Measurements from ENCODE around the gene SLC44A1. TPM values are rescaled to one million over a fixed set of nuclear protein-coding genes. Genes with fewer than 3 reads are reported as not detected.

SLC44A1 gene
- total RNA-seq, 1 experiment from 2014 or later, result 3.7 TPM

DNA sequence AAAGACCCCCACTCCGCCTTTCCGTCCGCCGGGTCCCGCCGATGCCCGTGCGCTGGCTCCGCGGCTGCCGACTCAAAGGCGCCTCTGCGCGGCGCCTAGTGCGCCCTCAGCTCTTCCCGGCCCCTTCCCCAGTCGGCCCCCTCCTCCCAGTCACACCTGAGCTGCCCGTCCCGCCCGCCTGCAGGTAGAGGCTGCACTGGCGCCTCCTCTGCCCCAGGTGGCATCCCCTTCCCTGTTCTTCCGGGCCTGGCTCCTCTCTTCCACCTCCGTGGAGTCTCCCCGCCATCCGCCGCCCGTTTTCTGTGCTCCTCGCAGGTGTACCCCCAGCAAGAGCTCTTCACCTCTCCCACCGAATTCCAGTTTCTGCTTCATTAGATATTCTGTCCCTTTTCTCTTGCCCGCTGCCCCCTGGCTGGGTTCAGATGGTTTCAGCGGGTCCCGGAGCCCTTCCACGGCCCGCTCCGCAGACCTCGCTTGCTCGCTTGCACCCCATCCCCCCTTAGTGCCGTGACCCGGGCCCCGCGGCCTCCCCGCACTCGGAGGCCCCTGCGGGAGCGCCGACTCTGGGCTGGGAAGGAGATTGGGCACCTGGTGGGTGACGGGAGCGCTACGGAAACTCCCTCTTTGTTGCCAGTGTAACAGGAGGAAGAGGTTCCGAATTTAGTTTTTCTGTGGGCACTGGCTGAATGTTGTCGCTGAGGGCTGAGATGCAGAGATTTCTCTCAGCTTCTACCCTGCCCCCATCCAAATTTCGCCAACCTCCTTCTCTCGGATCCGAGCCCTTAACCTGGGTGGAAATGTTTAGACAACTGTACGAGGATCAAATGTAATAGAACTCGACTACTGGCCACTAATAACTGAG lies 809 bp downstream of the SLC44A1 start:
- H3K4me1 ChIP-seq (ENCODE audit: low read length), result peaks cover 18% of the 10 kb centered on the region
- no peaks in the 10 kb centered on the region for H3K79me2 ChIP-seq (ENCODE audit: low read length)
- no peaks in the 10 kb centered on the region for H3K9me3 ChIP-seq (ENCODE audit: low read length)
- H2AFZ ChIP-seq (ENCODE audit: low read length), result peak overlapping the region; percentile 52; the same call in 1 of the 2 replicates
- H3K4me3 ChIP-seq (ENCODE audit: low read length), result peak overlapping the region; percentile 79
- 0 out of 2 replicates have a peak, but pooled peaks cover 5% of the 10 kb centered on the region for H4K20me1 ChIP-seq (ENCODE audit: insufficient read depth, low read depth, low read length)
- H3K36me3 ChIP-seq (ENCODE audit: insufficient read depth, low read length), result no peaks in the 10 kb centered on the region
- H3K4me2 ChIP-seq (ENCODE audit: low read depth, low read length, poor library complexity, severe bottlenecking), result peak overlapping the region; percentile 78
- H3K27ac ChIP-seq (ENCODE audit: low read length), result no peak overlapping the region
- H3K9ac ChIP-seq (ENCODE audit: low read length), result peak overlapping the region; percentile 65
- no peaks in the 10 kb centered on the region; the same call in 1 of the 2 replicates for H3K27me3 ChIP-seq (ENCODE audit: low read length)
- H3K9me2 ChIP-seq (replicated peaks; ENCODE audit: insufficient read depth, low read length), result no peaks in the 10 kb centered on the region
- no peak for DNase-seq

DNA sequence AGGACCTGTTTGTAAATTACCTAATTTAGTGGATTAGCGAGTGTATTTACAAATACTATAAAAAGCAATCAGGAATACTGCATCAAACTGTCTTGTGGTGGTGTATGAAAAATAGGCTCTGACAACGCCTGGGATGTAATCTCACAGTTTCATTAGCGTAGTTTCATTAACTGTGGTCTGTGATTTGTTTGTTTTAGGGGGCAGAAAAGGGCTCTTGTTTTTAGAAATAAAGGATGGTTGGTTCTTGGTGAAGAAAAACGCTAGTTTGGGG lies 1.4 kb downstream of the SLC44A1 start:
- H3K4me2 ChIP-seq (ENCODE audit: low read depth, low read length, poor library complexity, severe bottlenecking), result peak overlapping the region; percentile 78
- no peaks in the 10 kb centered on the region for H3K9me2 ChIP-seq (replicated peaks; ENCODE audit: insufficient read depth, low read length)
- 0 out of 2 replicates have a peak, but pooled peaks cover 5% of the 10 kb centered on the region for H4K20me1 ChIP-seq (ENCODE audit: insufficient read depth, low read depth, low read length)
- no peak for DNase-seq
- no peaks in the 10 kb centered on the region for H3K36me3 ChIP-seq (ENCODE audit: insufficient read depth, low read length)
- H3K27ac ChIP-seq (ENCODE audit: low read length), result no peak overlapping the region
- H3K4me3 ChIP-seq (ENCODE audit: low read length), result peak overlapping the region; percentile 79; the same call in 1 of the 2 replicates
- H3K79me2 ChIP-seq (ENCODE audit: low read length), result no peaks in the 10 kb centered on the region
- H3K9ac ChIP-seq (ENCODE audit: low read length), result peak overlapping the region; percentile 65; the same call in 1 of the 2 replicates
- no peaks in the 10 kb centered on the region for H3K9me3 ChIP-seq (ENCODE audit: low read length)
- H3K27me3 ChIP-seq (ENCODE audit: low read length), result no peaks in the 10 kb centered on the region; the same call in 1 of the 2 replicates
- no peak overlapping the region for H2AFZ ChIP-seq (ENCODE audit: low read length)
- H3K4me1 ChIP-seq (ENCODE audit: low read length), result peaks cover 18% of the 10 kb centered on the region

DNA sequence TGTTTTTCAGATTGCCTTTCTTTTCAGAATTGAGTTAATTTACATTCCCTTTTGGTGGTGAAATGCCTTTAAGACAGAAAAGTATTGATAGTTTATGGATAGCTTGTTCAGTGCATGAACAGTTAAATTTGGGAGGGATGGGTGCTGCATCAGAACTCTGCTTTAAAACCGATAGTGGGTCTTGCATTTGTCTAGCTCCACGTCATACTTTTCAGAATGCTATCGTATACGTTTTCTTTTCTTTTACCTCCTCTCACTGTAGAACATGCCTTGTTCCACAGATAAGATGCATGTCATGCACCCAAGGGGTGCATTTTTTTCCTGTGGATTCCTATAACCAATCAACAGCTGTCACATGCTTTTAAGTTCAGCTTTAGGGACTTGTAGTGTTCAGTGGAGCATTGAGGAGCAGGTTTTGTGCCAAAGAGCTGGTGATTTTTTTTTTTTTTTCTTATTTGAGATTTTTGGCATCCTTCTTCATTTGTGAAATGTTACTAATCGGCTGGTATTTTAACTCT lies 2.3 kb downstream of the SLC44A1 start:
- H3K79me2 ChIP-seq (ENCODE audit: low read length), result no peaks in the 10 kb centered on the region
- no peak overlapping the region for H3K4me2 ChIP-seq (ENCODE audit: low read depth, low read length, poor library complexity, severe bottlenecking)
- H3K4me3 ChIP-seq (ENCODE audit: low read length), result no peak overlapping the region

DNA sequence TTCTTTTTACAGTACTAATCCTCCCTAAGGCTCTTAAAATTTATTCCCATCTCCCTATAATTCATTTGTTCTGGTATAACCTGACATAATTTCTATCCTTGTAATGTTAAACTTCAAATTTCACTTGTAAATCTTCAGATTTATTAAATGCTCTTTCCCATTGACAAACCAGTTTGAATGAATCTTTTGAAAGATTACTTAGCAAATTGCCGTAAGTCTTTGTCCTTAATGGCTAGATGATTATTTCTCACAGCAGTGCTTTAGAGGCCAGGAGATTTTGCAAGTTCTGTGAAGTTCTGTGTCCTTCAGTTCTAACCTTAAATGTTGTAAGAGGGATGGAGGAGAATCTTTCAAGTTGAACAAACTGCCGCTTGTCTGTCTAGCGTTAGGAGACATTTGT lies 4.2 kb downstream of the SLC44A1 start:
- H3K9me3 ChIP-seq (ENCODE audit: low read length), result no peaks in the 10 kb centered on the region
- no peaks in the 10 kb centered on the region; the same call in 1 of the 2 replicates for H3K27me3 ChIP-seq (ENCODE audit: low read length)
- no peaks in the 10 kb centered on the region for H3K79me2 ChIP-seq (ENCODE audit: low read length)
- no peak overlapping the region for H3K27ac ChIP-seq (ENCODE audit: low read length)
- H3K4me3 ChIP-seq (ENCODE audit: low read length), result no peak overlapping the region
- H2AFZ ChIP-seq (ENCODE audit: low read length), result no peak overlapping the region
- peaks cover 18% of the 10 kb centered on the region for H3K4me1 ChIP-seq (ENCODE audit: low read length)
- H3K4me2 ChIP-seq (ENCODE audit: low read depth, low read length, poor library complexity, severe bottlenecking), result no peak overlapping the region
- no peak overlapping the region for H3K9ac ChIP-seq (ENCODE audit: low read length)
- no peaks in the 10 kb centered on the region for H3K36me3 ChIP-seq (ENCODE audit: insufficient read depth, low read length)
- 0 out of 2 replicates have a peak, but pooled peaks cover 5% of the 10 kb centered on the region for H4K20me1 ChIP-seq (ENCODE audit: insufficient read depth, low read depth, low read length)
- H3K9me2 ChIP-seq (replicated peaks; ENCODE audit: insufficient read depth, low read length), result no peaks in the 10 kb centered on the region
- DNase-seq, result no peak

More for the DNA sequence above, 2.3 kb downstream of the SLC44A1 start:
- H3K9me2 ChIP-seq (replicated peaks; ENCODE audit: insufficient read depth, low read length), result no peaks in the 10 kb centered on the region
- H4K20me1 ChIP-seq (ENCODE audit: insufficient read depth, low read depth, low read length), result 0 out of 2 replicates have a peak, but pooled peaks cover 5% of the 10 kb centered on the region
- H3K9ac ChIP-seq (ENCODE audit: low read length), result no peak overlapping the region
- H2AFZ ChIP-seq (ENCODE audit: low read length), result no peak overlapping the region
- H3K27me3 ChIP-seq (ENCODE audit: low read length), result no peaks in the 10 kb centered on the region; the same call in 1 of the 2 replicates
- H3K9me3 ChIP-seq (ENCODE audit: low read length), result no peaks in the 10 kb centered on the region
- DNase-seq, result no peak
- H3K27ac ChIP-seq (ENCODE audit: low read length), result no peak overlapping the region
- no peaks in the 10 kb centered on the region for H3K36me3 ChIP-seq (ENCODE audit: insufficient read depth, low read length)
- H3K4me1 ChIP-seq (ENCODE audit: low read length), result peaks cover 18% of the 10 kb centered on the region

DNA sequence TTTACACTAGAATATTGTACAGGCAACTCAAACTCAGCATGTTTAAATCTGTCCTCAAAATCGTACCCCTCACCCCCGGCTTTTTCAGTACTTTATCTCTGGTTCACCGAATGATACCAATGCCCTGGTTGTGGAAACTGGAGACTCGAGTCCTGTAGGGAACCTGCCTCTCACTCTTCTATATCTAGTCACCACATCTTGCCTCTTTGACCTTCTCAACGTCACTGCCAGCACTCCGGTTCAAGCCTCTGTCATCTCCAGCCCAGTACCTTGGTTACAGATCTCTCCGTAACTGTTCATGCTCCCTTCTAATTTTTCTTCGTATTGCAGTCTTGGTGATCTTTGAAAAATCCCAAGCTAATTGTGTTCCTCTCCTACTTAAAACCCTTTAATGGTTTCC lies 6.7 kb downstream of the SLC44A1 start:
- Histone ChIP-seq H3K79me2 (ENCODE audit: low read length) (no peaks in the 10 kb centered on the region), H3K27ac (ENCODE audit: low read length) (no peak overlapping the region), H3K4me2 (ENCODE audit: low read depth, low read length, poor library complexity, severe bottlenecking) (no peak overlapping the region), H3K36me3 (ENCODE audit: insufficient read depth, low read length) (no peaks in the 10 kb centered on the region), H3K4me3 (ENCODE audit: low read length) (no peak overlapping the region), H3K27me3 (ENCODE audit: low read length) (no peaks in the 10 kb centered on the region), H3K9me2 (replicated peaks; ENCODE audit: insufficient read depth, low read length) (no peaks in the 10 kb centered on the region), H2AFZ (ENCODE audit: low read length) (no peak overlapping the region), H3K9me3 (ENCODE audit: low read length) (no peaks in the 10 kb centered on the region), H3K9ac (ENCODE audit: low read length) (no peak overlapping the region), H3K4me1 (ENCODE audit: low read length) (no peaks in the 10 kb centered on the region; the same call in 1 of the 2 replicates), H4K20me1 (ENCODE audit: insufficient read depth, low read depth, low read length) (0 out of 2 replicates have a peak, but pooled peaks cover 5% of the 10 kb centered on the region)
- no peak for DNase-seq

DNA sequence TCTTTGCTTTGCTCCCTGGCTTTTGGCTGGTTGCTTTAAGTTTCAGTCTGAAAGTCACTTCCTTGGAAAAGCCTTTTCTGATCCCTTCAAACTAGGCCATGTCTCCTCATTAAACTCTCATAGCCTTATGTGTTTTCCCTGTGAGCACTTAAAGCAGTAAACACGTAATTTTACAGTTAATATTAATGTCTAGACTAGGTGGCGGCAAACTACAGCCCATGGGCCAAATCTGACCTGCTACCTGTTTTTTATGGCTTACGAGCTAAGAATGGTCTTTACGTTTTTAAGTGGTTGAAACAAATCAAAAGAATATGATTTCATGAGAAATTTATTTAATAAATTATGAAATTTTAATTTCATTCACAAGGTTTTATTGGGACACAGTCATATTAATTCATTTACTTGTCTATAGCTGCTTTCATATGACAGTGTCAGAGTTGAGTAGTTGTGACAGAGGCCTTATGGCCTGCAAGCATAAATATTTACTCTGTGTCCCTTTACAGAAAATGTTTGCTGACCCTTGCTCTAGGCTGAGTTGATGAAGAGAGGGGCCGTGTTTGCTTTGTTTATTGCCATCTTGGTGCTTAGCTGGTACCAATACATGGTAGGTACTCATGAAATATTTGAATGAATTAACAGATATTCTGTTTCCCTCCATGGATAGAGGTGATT lies 7.4 kb downstream of the SLC44A1 start:
- DNase-seq, result no peak
- Histone ChIP-seq H3K9me2 (replicated peaks; ENCODE audit: insufficient read depth, low read length) (no peaks in the 10 kb centered on the region), H3K79me2 (ENCODE audit: low read length) (no peaks in the 10 kb centered on the region), H3K4me2 (ENCODE audit: low read depth, low read length, poor library complexity, severe bottlenecking) (no peak overlapping the region), H3K9ac (ENCODE audit: low read length) (no peak overlapping the region), H4K20me1 (ENCODE audit: insufficient read depth, low read depth, low read length) (0 out of 2 replicates have a peak, but pooled peaks cover 5% of the 10 kb centered on the region), H2AFZ (ENCODE audit: low read length) (no peak overlapping the region), H3K4me1 (ENCODE audit: low read length) (no peaks in the 10 kb centered on the region), H3K27me3 (ENCODE audit: low read length) (no peaks in the 10 kb centered on the region), H3K36me3 (ENCODE audit: insufficient read depth, low read length) (no peaks in the 10 kb centered on the region), H3K4me3 (ENCODE audit: low read length) (no peak overlapping the region), H3K27ac (ENCODE audit: low read length) (no peak overlapping the region), H3K9me3 (ENCODE audit: low read length) (no peaks in the 10 kb centered on the region)

DNA sequence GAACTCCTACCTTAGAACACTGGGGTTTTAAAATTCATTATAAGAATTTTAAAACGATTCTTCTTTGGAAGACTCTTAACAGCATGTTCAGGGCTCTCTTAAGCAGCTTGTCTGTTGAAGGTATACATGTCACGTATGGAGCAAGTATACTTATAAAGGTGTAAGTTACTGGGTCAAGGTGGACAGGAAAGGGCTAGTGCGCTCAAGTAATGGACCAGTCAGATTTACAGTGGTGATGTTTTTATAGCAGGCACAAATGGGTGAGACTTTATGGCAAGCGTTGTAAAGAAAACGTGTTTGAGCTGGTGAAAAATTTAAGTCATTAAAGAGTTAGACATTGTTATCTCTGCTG lies 7.9 kb downstream of the SLC44A1 start:
- Histone ChIP-seq H3K27me3 (ENCODE audit: low read length) (no peaks in the 10 kb centered on the region), H3K36me3 (ENCODE audit: insufficient read depth, low read length) (no peaks in the 10 kb centered on the region), H3K27ac (ENCODE audit: low read length) (no peak overlapping the region), H3K4me2 (ENCODE audit: low read depth, low read length, poor library complexity, severe bottlenecking) (no peak overlapping the region), H4K20me1 (ENCODE audit: insufficient read depth, low read depth, low read length) (0 out of 2 replicates have a peak, but pooled peaks cover 5% of the 10 kb centered on the region), H3K9me2 (replicated peaks; ENCODE audit: insufficient read depth, low read length) (no peaks in the 10 kb centered on the region), H2AFZ (ENCODE audit: low read length) (no peak overlapping the region), H3K9ac (ENCODE audit: low read length) (no peak overlapping the region), H3K9me3 (ENCODE audit: low read length) (no peaks in the 10 kb centered on the region), H3K4me1 (ENCODE audit: low read length) (no peaks in the 10 kb centered on the region), H3K79me2 (ENCODE audit: low read length) (no peaks in the 10 kb centered on the region), H3K4me3 (ENCODE audit: low read length) (no peak overlapping the region)
- no peak for DNase-seq

DNA sequence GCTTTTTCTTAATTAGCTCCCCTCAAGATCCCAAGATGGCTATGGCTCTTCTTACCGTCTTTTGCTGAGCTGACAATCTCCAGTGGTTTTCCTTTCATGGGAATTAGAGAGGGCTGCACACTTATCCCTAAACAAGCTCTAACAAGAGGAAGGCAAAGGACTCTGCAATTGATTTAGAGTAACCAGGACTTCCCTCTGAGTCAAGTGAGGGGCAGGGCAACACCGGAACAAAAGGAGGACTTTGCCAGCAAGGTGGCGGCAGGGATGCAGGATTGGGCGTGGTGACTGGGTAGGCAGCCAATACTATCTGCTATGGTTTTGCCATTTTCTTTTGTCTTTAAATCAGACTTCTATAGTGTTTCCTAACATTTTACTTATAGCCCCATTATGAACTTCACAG lies 9.8 kb downstream of the SLC44A1 start:
- Histone ChIP-seq H3K79me2 (ENCODE audit: low read length) (no peaks in the 10 kb centered on the region), H3K27ac (ENCODE audit: low read length) (no peak overlapping the region), H3K9me2 (replicated peaks; ENCODE audit: insufficient read depth, low read length) (no peaks in the 10 kb centered on the region), H4K20me1 (ENCODE audit: insufficient read depth, low read depth, low read length) (0 out of 2 replicates have a peak, but pooled peaks cover under 1% of the 10 kb centered on the region), H3K4me2 (ENCODE audit: low read depth, low read length, poor library complexity, severe bottlenecking) (no peak overlapping the region), H3K9me3 (ENCODE audit: low read length) (no peaks in the 10 kb centered on the region), H3K4me1 (ENCODE audit: low read length) (peaks cover 1% of the 10 kb centered on the region; the same call in 1 of the 2 replicates), H3K27me3 (ENCODE audit: low read length) (no peaks in the 10 kb centered on the region), H2AFZ (ENCODE audit: low read length) (no peak overlapping the region), H3K36me3 (ENCODE audit: insufficient read depth, low read length) (no peaks in the 10 kb centered on the region), H3K9ac (ENCODE audit: low read length) (no peak overlapping the region), H3K4me3 (ENCODE audit: low read length) (no peak overlapping the region)
- no peak for DNase-seq
